HG02970 (cell line): ENCODE measurements around the gene PITPNM1.
"Not testable (repeated sequence)": the region's sequence is repeated elsewhere in the genome, so short reads cannot be mapped to it uniquely, and the experiment has no call there.

ENCODE experiments used
- ATAC-seq: cut with Tn5 transposase; IDR thresholded peaks from one replicate; pipeline ENCODE4 v1.9.1; 2021; ENCODE audit warnings: mild to moderate bottlenecking, moderate library complexity, moderate number of reproducible peaks; ENCODE audit not compliant: unreplicated experiment, low FRiP score

Gene PITPNM1

DNA sequence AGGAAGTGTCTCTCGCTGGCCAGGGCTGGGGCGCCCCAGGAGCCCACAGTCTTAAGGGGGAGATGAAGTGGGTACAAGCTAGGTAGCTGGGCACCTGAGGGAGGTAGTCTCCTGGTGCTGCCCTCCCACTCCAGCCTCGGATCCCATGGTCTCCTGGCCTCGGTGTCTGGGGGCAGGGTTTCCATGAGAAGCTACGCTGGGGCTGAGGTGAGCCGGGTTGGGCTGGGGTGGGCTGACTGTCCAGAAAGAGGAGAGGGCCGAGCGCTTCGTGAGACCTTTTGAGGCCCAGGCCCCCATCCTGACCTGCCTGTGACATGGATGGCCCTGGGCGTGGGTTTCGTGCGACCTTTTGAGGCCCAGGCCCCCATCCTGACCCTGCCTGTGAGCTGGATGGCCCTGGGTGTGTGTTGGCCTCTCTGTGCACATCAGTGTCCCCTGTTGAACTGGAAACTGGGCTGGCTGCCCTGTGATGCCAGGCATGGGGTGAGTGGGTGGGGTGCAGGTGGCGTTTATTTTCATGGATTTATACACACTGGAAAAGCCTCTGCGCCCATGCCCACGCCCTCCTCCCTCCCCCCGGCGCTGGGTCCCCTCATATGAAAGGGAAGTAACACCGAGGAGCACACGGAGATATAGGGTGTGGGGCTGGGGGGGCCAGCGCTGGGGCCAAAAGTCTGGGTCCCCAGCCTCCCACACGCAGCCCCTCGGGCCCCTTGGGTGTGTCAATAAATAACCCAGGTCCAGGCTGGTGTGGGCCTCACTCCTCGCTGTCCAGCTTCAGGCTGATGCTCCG is 13.7 kb downstream of the PITPNM1 start:
- ATAC-seq = no peak

DNA sequence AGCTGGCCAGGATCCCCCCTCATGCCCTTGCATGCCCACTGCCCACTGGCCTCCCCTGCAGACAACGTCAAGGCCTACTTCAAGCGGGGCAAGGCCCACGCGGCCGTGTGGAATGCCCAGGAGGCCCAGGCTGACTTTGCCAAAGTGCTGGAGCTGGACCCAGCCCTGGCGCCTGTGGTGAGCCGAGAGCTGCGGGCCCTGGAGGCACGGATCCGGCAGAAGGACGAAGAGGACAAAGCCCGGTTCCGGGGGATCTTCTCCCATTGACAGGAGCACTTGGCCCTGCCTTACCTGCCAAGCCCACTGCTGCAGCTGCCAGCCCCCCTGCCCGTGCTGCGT is 14.5 kb downstream of the PITPNM1 start:
- no peak for ATAC-seq

DNA sequence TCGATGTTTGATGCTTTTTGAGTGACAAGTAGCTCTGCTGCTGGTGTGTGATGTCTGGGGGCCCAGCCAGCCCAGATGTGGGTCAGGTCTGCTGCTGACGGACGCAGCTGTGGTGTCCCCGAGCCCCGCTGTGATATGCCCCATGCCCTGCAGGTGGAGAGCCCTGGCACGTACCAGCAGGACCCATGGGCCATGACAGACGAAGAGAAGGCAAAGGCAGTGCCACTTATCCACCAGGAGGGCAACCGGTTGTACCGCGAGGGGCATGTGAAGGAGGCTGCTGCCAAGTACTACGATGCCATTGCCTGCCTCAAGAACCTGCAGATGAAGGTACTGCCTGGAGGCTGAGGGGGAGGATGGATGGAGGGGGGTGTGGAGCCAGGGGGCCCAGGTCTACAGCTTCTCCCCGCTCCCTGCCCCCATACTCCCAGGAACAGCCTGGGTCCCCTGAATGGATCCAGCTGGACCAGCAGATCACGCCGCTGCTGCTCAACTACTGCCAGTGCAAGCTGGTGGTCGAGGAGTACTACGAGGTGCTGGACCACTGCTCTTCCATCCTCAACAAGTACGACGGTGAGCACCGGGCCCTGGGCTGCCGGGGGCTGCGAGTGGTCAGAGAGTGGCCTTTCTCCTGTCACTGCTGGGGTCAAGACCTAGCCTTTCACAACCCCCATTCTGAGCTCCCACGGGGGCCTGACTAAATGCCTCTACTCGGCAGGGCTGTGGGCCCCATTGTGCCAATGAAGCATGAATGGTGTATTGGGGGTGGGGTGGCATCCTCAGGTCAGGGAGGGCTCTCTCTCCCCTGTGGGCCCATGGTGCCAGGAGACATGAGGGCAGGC is 15.1 kb downstream of the PITPNM1 start:
- ATAC-seq = no peak

DNA sequence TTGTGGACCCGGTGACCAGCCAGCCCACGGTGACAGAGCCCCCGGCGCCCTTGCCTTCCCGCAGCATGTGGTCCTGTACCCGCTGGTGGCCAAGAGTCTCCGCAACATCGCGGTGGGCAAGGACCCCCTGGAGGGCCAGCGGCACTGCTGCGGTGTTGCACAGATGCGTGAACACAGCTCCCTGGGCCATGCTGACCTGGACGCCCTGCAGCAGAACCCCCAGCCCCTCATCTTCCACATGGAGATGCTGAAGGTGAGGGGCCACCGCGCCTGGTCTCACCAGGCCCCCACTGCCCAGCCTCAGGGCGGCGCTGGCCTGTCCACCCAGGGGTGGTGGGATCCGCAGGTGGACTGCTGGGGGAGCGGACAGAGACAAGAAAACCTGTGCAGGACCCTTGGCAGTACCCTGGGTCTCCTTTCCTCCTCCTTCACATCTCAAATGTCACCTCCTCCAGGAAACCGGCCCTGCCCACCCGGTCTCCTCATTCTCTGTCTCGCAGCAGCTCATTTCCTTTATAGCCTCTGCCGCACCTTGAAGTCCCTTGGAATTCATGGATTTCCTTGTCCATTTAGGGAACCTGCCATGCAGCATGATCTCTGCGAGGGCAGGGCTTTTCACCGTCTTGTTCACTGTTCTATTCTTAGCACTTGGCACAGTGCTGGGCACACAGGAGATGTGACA is 15.8 kb downstream of the PITPNM1 start:
- ATAC-seq = no peak

DNA sequence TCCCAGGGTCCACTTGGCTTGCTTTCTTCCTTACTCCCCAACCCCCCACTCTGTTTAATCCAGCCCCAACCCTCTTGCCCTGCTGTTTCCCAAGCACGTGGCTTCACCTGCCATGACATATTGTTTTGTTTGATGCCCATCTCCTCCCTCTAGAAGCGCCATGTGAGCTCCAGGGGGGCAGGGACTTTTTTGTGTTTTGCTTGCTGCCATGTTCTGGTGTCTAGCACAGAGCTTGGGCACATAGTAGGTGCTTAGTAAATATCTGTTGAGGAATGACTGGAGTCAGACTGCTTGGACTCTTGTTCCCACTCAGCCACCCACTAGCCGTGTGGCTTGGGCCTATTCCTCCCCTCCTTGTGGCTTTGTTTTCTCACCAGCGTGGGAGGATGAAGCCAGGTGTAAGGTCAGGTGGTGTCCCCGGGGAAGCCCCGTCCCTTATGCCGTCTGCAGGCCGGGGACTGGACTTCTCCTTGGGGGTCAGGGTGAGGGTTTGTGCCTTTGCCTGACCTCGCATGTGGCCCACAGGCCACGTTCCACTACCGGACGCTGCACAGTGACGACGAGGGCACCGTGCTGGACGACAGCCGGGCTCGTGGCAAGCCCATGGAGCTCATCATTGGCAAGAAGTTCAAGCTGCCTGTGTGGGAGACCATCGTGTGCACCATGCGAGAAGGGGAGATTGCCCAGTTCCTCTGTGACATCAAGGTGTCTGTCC is 18.5 kb downstream of the PITPNM1 start:
- ATAC-seq = no peak

DNA sequence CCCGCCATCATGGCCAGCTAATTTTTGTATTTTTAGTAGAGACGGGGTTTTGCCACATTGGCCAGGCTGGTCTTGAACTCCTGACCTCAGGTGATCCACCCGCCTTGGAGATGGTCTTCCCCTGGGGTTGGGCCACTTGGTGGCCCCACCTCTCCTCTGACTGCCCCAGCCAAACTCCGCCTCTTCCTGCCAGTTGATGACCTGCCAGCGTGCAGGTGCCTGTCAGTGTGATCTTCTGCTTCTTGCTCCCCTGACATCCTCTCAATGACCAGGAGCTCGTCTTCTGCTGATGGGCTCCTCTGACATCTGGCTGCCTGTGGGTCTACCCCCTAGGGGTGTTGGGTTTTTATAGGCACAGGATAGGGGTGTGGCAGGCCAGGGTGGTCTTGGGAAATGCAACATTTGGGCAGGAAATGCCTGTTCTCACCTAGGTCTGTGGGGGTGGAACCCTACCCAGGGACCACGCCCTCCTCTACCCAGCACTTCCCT is 19.2 kb downstream of the PITPNM1 start:
- ATAC-seq = not testable (repeated sequence)

DNA sequence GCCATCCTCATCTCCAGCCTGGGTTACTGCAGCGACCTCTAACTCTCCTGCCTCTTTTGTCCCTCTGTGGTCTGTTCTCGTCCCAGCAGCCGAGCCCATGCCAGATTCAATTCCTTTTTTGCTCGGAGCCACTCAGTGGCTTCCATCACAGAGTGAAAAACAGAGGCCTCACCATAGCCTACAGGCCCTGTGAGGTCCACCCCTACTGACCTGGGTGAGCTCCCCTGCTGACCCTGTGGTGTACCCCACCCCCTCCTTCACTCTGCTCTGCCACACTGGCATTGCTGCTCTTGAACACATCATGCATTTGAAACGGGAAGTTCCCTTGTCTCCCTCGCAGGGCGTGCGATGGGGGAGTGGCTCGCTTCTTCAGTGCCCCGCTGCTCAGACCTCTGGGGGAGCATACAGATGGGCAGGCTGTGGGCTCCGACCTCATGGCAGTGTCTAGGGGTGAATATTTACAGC is 20.3 kb downstream of the PITPNM1 start:
- ATAC-seq = no peak

DNA sequence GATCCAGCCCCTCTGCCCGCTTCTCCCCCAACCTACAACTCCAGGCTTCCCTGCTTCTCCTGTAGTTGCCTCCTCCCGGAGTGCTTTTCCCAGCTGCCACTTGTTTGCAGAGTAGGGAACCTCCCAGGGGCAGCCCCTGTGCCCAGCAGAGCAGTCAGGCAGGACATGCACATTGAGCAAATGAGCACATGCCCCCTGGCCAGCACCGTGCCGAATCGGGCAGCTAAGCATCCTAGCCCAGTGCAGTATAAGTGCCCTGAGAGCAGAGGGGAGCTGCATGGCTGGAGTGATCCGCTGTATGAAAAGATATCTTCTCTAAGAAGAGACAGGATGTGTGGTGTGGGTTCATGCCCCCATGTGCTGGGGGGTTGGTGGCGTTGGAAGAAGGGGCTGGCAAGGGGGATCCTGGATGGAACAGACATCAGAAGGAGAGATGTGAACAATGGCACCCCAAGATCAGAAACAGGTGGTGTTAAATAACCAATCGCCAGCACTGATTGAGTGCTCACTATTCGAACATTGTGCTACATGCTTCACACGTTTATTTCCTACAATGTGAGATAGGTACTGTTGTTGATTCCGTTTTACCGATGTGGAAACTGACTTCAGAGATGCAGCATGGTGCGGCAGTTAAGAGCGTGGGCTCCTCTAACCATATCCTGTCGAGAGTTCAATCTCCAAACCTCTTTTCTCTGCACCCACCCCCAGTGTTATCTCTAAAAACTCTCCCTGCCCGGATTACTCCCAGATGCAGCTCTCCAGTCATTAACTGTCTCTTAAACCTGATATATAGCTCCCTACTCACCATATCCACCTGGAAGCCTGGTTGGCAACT is 21.1 kb downstream of the PITPNM1 start:
- no peak for ATAC-seq

DNA sequence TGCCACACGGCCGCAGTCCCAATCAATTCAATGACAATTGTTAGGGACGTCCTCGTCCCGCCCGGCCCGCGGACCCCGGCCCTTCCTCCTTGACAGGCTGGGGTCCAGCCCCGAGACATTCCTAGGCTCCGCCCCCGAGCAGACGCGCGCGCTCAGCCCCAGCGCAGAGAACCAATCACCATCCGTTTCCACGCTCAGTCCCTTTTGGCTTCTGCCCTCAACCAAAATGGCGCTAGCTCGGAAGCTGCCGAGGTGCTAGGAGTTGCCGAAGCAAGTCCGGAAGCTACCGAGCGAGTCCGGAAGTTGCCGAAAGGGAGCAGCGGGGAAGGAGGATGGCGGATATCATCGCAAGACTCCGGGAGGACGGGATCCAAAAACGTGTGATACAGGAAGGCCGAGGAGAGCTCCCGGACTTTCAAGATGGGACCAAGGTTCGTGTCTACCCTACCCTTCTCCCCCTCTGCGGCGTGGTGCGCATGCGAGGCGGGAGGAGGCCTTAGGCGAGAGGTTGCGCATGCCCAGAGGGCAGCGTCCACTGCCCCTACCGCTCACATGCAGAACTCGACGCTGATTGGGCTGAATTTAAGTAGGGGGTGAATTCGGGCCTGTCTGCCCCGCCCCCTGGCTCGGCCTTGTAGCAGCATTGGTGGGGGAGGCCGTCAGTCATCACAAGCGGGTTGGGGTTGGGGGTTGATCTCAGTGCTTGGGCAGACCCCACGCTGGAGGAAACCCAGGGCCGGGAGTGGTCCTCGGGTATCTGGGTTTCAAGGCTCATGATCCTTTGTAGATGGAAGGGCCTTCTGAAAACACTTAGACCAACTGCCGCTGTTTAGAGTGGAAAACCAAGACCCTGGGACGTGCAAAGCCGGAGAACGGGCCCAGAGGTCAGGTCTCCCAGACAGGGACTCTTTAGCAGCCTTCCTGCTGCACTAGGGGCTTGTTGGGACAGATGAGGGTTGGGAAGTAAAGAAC is 22.1 kb downstream of the PITPNM1 start, which contains the start of gene AIP:
Gene AIP (plus strand): TSS at position 200 of the 972 bp plus-strand sequence. CDS start 133 bp downstream, at position 333.
- peak; percentile 71 for ATAC-seq

DNA sequence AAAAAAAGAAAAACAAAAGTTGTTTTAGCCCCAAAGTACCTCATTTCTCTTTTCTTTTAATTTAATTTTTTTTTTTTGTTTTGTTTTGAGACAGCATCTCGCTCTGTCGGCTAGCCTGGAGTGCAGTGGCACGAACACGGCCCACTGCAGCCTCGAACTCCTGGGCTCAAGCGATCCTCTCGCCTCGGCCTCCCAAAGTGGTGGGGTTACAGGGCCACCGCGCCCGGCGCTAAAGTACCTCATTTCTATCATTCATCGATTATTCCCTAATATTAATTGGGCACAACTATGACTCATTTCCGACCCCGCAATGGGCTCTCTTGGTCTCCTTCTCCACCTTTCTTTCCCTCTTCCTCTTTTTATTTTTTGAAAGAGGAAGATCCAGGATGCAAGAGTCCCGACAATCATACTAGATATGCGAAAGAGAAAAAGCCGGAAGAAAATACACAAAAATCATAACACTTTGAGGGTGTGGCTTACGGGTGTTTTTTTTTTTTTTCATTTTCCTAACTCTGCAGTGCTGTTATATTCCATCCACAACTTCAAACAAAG is 22.8 kb downstream of the PITPNM1 start:
- ATAC-seq = no peak

DNA sequence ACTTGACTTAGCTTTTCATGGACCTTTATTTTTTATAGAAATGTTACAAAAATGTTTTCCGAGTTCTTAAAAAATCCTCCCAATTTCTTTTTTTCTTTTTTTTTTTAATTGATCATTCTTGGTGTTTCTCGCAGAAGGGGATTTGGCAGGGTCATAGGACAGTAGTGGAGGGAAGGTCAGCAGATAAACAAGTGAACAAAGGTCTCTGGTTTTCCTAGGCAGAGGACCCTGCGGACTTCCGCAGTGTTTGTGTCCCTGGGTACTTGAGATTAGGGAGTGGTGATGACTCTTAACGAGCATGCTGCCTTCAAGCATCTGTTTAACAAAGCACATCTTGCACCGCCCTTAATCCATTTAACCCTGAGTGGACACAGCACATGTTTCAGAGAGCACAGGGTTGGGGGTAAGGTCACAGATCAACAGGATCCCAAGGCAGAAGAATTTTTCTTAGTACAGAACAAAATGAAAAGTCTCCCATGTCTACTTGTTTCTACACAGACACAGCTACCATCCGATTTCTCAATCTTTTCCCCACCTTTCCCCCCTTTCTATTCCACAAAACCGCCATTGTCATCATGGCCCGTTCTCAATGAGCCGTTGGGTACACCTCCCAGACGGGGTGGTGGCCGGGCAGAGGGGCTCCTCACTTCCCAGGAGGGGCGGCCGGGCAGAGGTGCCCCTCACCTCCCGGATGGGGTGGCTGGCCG is 27.7 kb downstream of the PITPNM1 start:
- ATAC-seq = not testable (repeated sequence)

DNA sequence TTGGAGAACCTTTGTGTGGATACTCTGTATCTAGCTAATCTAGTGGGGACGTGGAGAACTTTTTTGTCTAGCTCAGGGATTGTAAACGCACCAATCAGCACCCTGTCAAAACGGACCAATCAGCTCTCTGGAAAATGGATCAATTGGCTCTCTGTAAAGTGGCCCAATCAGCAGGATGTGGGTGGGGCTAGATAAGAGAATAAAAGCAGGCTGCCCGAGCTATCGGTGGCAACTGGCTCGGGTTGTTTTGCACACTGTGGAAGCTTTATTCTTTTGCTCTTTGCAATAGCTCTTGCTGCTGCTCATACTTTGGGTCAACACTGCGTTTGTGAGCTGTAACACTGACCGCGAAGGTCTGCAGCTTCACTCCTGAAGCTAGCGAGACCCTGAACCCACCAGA is 28.5 kb downstream of the PITPNM1 start:
- ATAC-seq = not testable (repeated sequence)

DNA sequence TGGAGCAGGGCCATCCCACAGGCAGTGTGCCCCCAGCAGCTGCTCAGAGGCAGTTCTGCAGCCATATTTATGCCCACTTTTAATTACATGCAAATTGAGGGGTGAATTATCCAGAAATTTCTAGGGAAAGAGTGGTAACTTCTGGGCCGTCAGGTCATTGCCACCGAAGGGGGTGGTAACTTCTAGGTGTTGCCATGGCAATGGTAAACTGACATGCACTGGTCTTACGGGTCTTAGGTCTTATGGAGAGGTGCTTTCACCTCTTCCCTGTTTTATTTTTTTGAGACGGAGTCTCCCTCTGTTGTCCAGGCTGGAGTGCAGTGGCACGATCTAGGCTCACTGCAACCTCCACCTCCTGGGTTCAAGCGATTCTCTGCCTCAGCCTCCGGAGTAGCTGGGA is 32.3 kb downstream of the PITPNM1 start:
- ATAC-seq = no peak

DNA sequence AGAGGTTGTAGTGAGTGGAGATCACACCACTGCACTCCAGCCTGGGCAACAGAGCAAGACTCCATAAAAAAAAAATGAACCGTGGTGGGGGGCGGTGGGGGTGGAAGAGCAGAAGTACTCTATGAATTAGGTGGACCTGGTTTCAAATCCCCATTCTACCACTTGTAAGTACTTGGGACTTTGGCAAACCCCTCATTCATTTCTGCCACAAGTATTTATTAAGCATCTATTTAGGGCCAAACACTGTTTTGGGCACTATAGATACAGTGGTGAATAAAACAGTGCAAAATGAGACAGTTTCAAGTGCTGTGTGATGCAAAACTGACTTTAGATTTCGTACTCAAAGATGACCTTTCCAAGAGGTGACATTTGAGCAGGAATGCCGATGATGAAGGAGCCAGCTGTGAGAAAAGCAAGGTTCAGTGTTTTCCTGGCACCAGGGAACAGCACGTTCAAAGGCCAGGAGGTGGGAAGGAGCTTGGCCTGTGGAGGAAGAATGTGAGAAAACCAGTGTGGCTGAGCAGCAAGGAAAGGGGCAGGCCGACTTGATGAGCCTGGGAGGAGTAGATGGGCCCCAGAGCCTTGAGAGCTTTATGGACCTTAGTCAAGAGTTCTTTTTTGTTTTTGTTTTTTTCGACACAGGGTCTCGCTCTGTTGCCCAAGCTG is 34.7 kb downstream of the PITPNM1 start:
- no peak for ATAC-seq

DNA sequence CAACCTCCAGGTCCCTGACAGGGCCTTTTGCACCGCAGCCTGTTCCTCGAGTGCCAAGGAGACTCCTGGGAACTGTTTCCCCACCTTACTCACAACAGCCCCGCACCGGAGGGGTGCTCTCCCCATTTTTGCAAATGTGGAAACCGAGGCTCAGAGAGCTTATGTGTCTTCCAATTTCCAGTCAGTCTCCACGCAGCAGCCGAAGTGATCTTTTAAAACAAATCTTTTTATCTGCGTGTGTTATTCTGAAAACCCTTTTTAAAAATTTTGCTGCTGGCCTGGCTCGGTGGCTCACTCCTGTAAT is 35.7 kb downstream of the PITPNM1 start:
- ATAC-seq = no peak

DNA sequence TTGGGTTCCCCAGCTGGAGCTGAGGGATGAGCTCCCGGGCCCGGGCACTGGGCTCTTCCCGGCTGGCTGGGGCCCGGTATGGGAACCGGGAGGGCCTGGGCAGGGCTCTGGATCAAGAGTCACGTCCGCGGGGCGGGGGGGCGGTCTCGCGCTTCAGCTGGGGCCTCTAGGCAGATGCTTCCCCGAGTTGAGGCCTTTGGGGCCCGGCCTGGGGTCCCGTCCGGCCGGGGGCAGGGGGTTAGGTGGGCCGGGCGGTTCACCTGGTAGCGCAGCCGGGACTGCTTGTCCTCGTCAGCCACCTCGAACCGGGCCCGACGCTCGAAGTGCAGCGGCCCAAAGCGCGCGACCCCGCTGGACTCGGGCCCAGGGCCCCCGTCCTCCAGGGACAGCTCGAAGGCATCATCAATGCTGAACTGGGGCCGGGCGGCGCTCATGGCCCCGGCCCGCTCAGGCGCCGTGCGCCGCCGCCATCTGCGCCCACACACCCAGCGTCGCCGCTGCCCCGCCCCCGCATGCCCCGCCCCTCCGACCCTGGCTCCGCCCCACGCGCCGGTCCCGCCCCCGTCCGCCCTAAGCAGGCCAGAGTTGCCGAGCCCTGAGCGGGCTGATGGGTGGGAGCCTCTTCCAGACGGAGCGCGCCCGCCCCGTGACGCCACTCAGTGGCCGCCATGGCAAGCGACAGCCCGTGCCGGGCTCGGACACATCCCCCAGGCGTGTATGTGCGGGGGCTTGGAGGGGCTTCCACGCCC is 36.2 kb downstream of the PITPNM1 start, which contains the start of gene TMEM134:
Gene TMEM134 (minus strand): TSS at position 493 of the 749 bp plus-strand sequence. CDS start 59 bp downstream, at position 434.
- ATAC-seq = peak; percentile 74
